ENCODE data around the gene AKAP5. TPM values are rescaled to one million over a fixed set of nuclear protein-coding genes. Genes with fewer than 3 reads are reported as not detected.

AKAP5 gene
- polyA plus RNA-seq, 1 donor (not counting 4 experiments of a cell fraction or from before 2014, with no cell fraction given) = 0.08 TPM

DNA sequence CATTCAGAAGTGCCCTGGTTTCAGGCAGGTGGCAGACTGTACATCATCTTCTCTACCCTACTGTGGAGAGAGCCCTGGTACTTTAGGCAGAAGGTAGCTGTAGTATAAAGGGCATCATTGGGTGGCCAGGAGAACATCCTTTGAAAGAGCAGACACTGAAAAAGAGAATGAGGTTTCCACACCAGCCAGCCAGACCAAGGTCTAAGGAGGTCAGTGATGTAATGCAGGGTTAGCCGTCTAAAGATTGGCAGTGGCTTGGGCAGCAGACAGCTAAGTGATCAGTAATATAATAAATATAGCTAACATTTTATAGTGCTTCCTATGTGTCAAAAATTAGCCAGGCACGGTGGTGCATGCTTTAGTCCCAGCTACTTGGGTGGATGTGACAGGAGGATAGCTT is 26.3 kb downstream of the AKAP5 start:
- no peak overlapping the region for H2AFZ ChIP-seq (ENCODE audit: control insufficient read depth, low read length)
- H3K79me2 ChIP-seq (ENCODE audit: control insufficient read depth, insufficient read depth, low read length) = no peaks in the 10 kb centered on the region
- no peak for DNase-seq (ENCODE audit: low read depth, low spot score)
- H3K4me1 ChIP-seq (ENCODE audit: control insufficient read depth, extremely low read depth, insufficient read depth, low read length) = no peaks in the 10 kb centered on the region
- no peaks in the 10 kb centered on the region for H3K9me1 ChIP-seq (ENCODE audit: control insufficient read depth, extremely low read depth, insufficient read depth, low read length)
- H3K9me3 ChIP-seq (ENCODE audit: control insufficient read depth, low read depth, low read length) = no peaks in the 10 kb centered on the region
- H3K4me2 ChIP-seq (ENCODE audit: control insufficient read depth, extremely low read depth, insufficient read depth, low read depth, low read length) = no peak overlapping the region
- H3K36me3 ChIP-seq (ENCODE audit: control insufficient read depth in 2 of 2, extremely low read depth in 1 of 2, insufficient read depth in 2 of 2, low read length in 2 of 2) = peaks cover 6 to 10% of the 10 kb centered on the region in 2 experiments
- dilution Hi-C loops (cut with MboI; ENCODE audit: extremely low pct_ligation_motif_present, low sequenced_read_pairs) = no loop called here
- no peak for TF ChIP-seq EZH2 (IDR thresholded peaks at IDR 0.05; ENCODE audit: low read length)
- TF ChIP-seq, protein P1, sequence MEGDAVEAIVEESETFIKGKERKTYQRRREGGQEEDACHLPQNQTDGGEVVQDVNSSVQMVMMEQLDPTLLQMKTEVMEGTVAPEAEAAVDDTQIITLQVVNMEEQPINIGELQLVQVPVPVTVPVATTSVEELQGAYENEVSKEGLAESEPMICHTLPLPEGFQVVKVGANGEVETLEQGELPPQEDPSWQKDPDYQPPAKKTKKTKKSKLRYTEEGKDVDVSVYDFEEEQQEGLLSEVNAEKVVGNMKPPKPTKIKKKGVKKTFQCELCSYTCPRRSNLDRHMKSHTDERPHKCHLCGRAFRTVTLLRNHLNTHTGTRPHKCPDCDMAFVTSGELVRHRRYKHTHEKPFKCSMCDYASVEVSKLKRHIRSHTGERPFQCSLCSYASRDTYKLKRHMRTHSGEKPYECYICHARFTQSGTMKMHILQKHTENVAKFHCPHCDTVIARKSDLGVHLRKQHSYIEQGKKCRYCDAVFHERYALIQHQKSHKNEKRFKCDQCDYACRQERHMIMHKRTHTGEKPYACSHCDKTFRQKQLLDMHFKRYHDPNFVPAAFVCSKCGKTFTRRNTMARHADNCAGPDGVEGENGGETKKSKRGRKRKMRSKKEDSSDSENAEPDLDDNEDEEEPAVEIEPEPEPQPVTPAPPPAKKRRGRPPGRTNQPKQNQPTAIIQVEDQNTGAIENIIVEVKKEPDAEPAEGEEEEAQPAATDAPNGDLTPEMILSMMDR (optimal IDR thresholded peaks at IDR 0.05 in 1 of 3, IDR thresholded peaks at IDR 0.05 in 1 of 3, conservative IDR thresholded peaks at IDR 0.05 in 1 of 3; ENCODE audit: extremely low read depth in 1 of 3, insufficient read depth in 2 of 3, low read length in 3 of 3) = no peak
- no peaks in the 10 kb centered on the region for H3K27me3 ChIP-seq (ENCODE audit: control insufficient read depth, extremely low read depth, insufficient read depth, low read length)
- no peak overlapping the region for H3K9ac ChIP-seq (ENCODE audit: control insufficient read depth, extremely low read depth, insufficient read depth, low read length)
- FAIRE-seq = no peak
- no peak overlapping the region for H3K4me3 ChIP-seq (ENCODE audit: control insufficient read depth in 2 of 3, extremely low read depth in 1 of 3, insufficient read depth in 2 of 3, low read depth in 1 of 3, low read length in 3 of 3)
- H4K20me1 ChIP-seq (ENCODE audit: control insufficient read depth, extremely low read depth, insufficient read depth, low read length) = no peaks in the 10 kb centered on the region
- no peak overlapping the region for H3K27ac ChIP-seq (ENCODE audit: control insufficient read depth, insufficient read depth, low read length)

DNA sequence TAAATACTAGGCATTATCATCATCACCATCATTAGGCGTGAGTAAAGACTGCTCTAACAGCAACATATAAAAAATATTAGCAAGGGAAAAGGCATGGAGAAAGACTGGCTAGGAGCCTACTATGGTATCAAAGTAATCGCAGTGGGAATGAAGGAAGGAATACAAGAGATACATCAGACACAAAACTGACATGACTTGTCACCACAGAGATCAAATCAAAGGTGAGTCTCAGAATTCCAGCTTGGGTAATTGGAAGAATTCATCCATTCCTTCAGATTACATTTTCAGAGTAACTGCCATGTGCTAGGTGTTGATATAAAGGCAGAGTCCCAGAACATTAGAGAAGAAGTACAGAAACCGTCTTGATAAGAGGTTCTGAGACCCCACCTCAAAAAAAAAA is 28.2 kb downstream of the AKAP5 start:
- no peaks in the 10 kb centered on the region for H3K79me2 ChIP-seq (ENCODE audit: control insufficient read depth, insufficient read depth, low read length)
- H3K9ac ChIP-seq (ENCODE audit: control insufficient read depth, extremely low read depth, insufficient read depth, low read length) = no peak overlapping the region
- DNase-seq (ENCODE audit: low read depth, low spot score) (no peak), FAIRE-seq (no peak)
- no peaks in the 10 kb centered on the region for H3K9me1 ChIP-seq (ENCODE audit: control insufficient read depth, extremely low read depth, insufficient read depth, low read length)
- H3K4me3 ChIP-seq (ENCODE audit: control insufficient read depth in 2 of 3, extremely low read depth in 1 of 3, insufficient read depth in 2 of 3, low read depth in 1 of 3, low read length in 3 of 3) = no peak overlapping the region
- H3K4me1 ChIP-seq (ENCODE audit: control insufficient read depth, extremely low read depth, insufficient read depth, low read length) = no peaks in the 10 kb centered on the region
- H2AFZ ChIP-seq (ENCODE audit: control insufficient read depth, low read length) = no peak overlapping the region
- H4K20me1 ChIP-seq (ENCODE audit: control insufficient read depth, extremely low read depth, insufficient read depth, low read length) = no peaks in the 10 kb centered on the region
- H3K9me3 ChIP-seq (ENCODE audit: control insufficient read depth, low read depth, low read length) = no peaks in the 10 kb centered on the region
- dilution Hi-C loops (cut with MboI; ENCODE audit: extremely low pct_ligation_motif_present, low sequenced_read_pairs) = no loop called here
- no peak overlapping the region for H3K27ac ChIP-seq (ENCODE audit: control insufficient read depth, insufficient read depth, low read length)
- TF ChIP-seq, protein P1 (optimal IDR thresholded peaks at IDR 0.05 in 1 of 3, IDR thresholded peaks at IDR 0.05 in 1 of 3, conservative IDR thresholded peaks at IDR 0.05 in 1 of 3; ENCODE audit: extremely low read depth in 1 of 3, insufficient read depth in 2 of 3, low read length in 3 of 3) = no peak
- TF ChIP-seq EZH2 (IDR thresholded peaks at IDR 0.05; ENCODE audit: low read length) = no peak
- peaks cover 0 to 4% of the 10 kb centered on the region in 2 experiments for H3K36me3 ChIP-seq (ENCODE audit: control insufficient read depth in 2 of 2, extremely low read depth in 1 of 2, insufficient read depth in 2 of 2, low read length in 2 of 2)
- no peak overlapping the region for H3K4me2 ChIP-seq (ENCODE audit: control insufficient read depth, extremely low read depth, insufficient read depth, low read depth, low read length)
- H3K27me3 ChIP-seq (ENCODE audit: control insufficient read depth, extremely low read depth, insufficient read depth, low read length) = no peaks in the 10 kb centered on the region

All from keratinocyte (primary cell).